AG04449 (cell line): Measurements from ENCODE around the gene PNPLA5.

Experiments
- CTCF ChIA-PET: fragments of 350-600 bp; formaldehyde crosslinking; extraction: SDS; loops from one replicate; lab custom pipeline; 2021; ENCODE audit warnings: antibody characterized with exemption; lab: Yijun Ruan, JAX
- POLR2A ChIA-PET: fragments of 400-600, 350-600 bp; formaldehyde crosslinking; extraction: SDS; loops from one replicate; lab custom pipeline; 2020; ENCODE audit warnings: antibody characterized with exemption, inconsistent platforms; lab: Yijun Ruan, JAX
- DNase-seq: peaks from one replicate; pipeline ENCODE4 v3.0.0-alpha.2; 2010; ENCODE audit warnings: low read depth, low spot score
- H3K4me3 ChIP-seq: 2 replicates; pipeline ENCODE4 v1.5.1; 2011; ENCODE audit warnings: low read depth, mild to moderate bottlenecking, control low read depth, low read length
- CTCF ChIP-seq: IDR thresholded peaks from one replicate; pipeline ENCODE4 v1.5.1; 2011; ENCODE audit warnings: mild to moderate bottlenecking, moderate library complexity, low read length, control low read depth, inconsistent platforms; ENCODE audit not compliant: insufficient read depth; ENCODE audit errors: missing control alignments

The PNPLA5 gene

GRCh38 chr22:43841742-43842141, 50.1 kb downstream of the PNPLA5 start:
- TF ChIP-seq CTCF = no peak
- POLR2A ChIA-PET = no interaction called here
- H3K4me3 ChIP-seq = no peak overlapping the region
- DNase-seq = no peak
- CTCF ChIA-PET = no interaction called here

- CTCF ChIA-PET = no interaction called here
- H3K4me3 ChIP-seq = no peak overlapping the region
- DNase-seq = no peak
- POLR2A ChIA-PET = no interaction called here
- TF ChIP-seq CTCF = no peak
These were observed 51.0 kb downstream of the PNPLA5 start for GRCh38 chr22:43840851-43841250.

DNA sequence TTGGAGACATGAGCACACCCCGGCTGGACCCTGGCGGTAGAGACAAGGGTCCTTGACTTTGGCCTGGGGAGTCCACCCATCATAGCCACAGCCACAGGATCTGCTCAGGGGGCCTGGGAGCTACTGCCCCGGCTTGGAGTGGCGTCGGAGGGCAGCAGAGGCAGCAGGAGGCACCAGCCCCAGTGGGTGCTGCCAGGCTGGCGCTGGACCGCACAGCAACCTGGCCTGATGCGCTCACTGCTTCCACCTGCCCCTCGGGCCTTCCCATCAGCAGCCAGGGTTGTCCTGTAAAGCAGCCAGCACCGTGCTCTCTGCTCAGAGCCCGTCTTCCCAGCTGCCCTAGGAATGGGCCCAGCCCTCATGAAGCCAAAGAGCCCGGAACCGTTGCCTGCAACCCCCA, 51.4 kb downstream of the PNPLA5 start:
- ChIA-PET CTCF (no interaction called here), POLR2A (no interaction called here)
- H3K4me3 ChIP-seq = no peak overlapping the region
- TF ChIP-seq CTCF = no peak
- no peak for DNase-seq

DNA sequence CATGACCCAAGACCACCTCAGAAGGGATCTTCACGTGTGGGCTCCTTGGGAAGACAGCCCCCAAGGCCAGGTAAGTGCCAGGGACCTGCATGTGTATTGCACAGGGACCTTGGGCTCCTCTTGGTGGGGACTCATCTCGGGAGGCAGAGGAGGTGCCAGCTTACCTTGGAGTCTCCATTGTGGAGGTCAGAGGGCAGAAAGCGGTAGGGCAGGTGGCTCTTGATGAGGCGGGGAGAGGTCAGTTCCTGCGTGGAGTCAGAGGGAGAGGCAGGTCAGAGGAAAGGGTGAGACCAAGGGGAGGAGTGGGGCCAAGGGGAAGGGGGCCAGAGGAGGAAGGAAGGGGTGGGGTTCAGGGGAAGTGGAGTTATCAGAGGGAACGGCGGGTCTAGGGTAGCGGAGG, 52.0 kb downstream of the PNPLA5 start:
- TF ChIP-seq CTCF = no peak
- H3K4me3 ChIP-seq = no peak overlapping the region
- CTCF ChIA-PET = no interaction called here
- POLR2A ChIA-PET = no interaction called here
- DNase-seq = no peak

DNA sequence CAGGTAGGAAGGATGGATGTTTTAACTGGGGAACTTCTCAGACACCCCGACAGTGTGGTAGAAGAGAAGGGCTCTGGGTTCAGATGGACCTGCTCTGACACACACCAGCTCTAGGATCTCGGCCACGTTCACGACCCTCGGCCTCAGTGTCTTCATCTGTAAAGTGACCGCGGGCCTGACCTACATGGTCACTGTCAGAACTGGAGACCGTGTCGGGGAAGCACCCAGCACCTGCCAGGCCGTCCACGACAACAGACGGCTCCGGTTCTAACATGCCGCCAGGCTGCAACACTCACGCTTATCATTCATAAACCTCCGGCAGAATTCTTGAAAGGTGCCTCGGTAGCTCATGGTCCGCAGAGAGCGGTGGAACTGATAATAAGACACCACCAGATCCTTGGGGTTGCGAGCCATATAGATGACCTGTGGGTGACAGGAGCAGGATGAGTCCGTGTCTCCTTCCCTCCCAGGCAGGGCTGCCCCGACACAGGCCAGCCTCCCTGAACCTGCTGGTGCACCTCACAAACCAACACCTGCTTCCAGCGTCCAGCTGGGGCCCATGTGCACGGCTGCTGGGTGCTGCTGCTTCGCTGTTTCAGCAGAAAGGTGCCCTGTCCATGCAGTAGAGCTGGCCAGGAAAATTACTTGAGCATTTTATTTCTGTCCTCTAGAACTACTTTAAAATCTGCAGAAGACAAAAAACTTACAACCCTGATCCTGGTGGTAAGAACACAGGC, 53.1 kb downstream of the PNPLA5 start:
- no peak for TF ChIP-seq CTCF

DNA sequence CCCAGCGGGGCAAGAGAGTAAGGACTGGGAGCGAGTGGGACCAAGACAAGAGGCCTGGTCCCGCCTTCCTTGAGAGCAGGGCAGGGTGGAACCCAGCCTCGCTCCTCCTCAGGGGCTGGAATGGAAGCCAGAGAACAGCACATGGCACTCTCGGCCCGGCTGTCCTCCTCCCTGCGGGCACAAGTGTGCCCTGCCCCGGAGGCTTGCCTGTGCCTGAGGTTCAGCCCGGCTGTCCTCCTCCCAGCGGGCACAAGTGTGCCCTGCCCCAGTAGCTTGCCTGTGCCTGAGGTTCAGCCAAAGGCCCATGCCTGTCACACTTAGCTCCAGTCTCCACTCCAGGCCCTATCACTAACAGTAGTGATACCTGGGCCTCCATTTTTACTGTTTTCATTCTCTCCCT, 53.7 kb downstream of the PNPLA5 start:
- no peak for TF ChIP-seq CTCF
- ChIA-PET CTCF (interaction anchor here (1.1 to 1.9 kb wide), 2 partner anchors 9 kb away, joined by 3 to 4 read pairs; no protein-coding TSS in a partner anchor), POLR2A (no interaction called here)
- no peak for DNase-seq
- H3K4me3 ChIP-seq = no peak overlapping the region

More for the DNA sequence above, 53.1 kb downstream of the PNPLA5 start:
- ChIA-PET CTCF (interaction anchor here (1.1 to 1.9 kb wide), 2 partner anchors 8 to 9 kb away, joined by 3 to 4 read pairs; no protein-coding TSS in a partner anchor), POLR2A (no interaction called here)
- DNase-seq = no peak
- no peak overlapping the region for H3K4me3 ChIP-seq
